Heart left ventricle (tissue), 16 donors: Measurements from ENCODE around the gene MEG3. TPM values are rescaled to one million over a fixed set of nuclear protein-coding genes. Genes with fewer than 3 reads are reported as not detected.

ENCODE experiments used
- ATAC-seq, 4 donors: fragments of 200-7000 bp; cut with Tn5 transposase; one replicate each; pipeline ENCODE4 v1.9.1; 2020 to 2022; ENCODE audit warnings: moderate library complexity in 4 of 4, mild to moderate bottlenecking in 3 of 4, moderate number of reproducible peaks in 1 of 4
- DNase-seq, 5 donors: peaks; one replicate each; pipeline ENCODE4 v3.0.0-alpha.2; 2020
- H3K27ac ChIP-seq, 12 donors: fragments of 200-600 bp; sonication (generic) in 4 of 12; one replicate each; pipeline versions ENCODE4 v1.5.0 to v1.8.0; 2016 to 2022; ENCODE audit warnings: mild to moderate bottlenecking in 2 of 12
- H3K27me3 ChIP-seq, 9 donors: fragments of 200-600 bp; sonication (generic) in 2 of 9; one replicate each; pipeline versions ENCODE4 v1.5.1 to v1.8.0; 2016 to 2022; ENCODE audit warnings: mild to moderate bottlenecking in 3 of 9
- H3K36me3 ChIP-seq, 9 donors: fragments of 200-600 bp; sonication (generic) in 2 of 9; one replicate each; pipeline versions ENCODE4 v1.5.0 to v1.8.0; 2018 to 2022; ENCODE audit warnings: mild to moderate bottlenecking in 2 of 9
- H3K4me1 ChIP-seq, 12 donors: fragments of 200-600 bp; sonication (generic) in 4 of 12; one replicate each; pipeline versions ENCODE4 v1.5.0 to v1.8.0; 2016 to 2022; ENCODE audit warnings: mild to moderate bottlenecking in 3 of 12
- H3K4me3 ChIP-seq, 12 donors: fragments of 200-600 bp; sonication (generic) in 4 of 12; one replicate each; pipeline versions ENCODE4 v1.5.0 to v1.8.0; 2017 to 2022; ENCODE audit warnings: mild to moderate bottlenecking in 9 of 12, moderate library complexity in 4 of 12
- H3K9me3 ChIP-seq, 12 donors: fragments of 200-600 bp; sonication (generic) in 4 of 12; one replicate each; pipeline versions ENCODE4 v1.5.0 to v1.8.0; 2016 to 2022; ENCODE audit warnings: mild to moderate bottlenecking in 1 of 12
- POLR2A ChIP-seq, 2 donors: fragments of 450-650 bp; IDR thresholded peaks; one replicate each; pipeline ENCODE4 v1.6.1; 2017; ENCODE audit warnings: antibody characterized with exemption in 2 of 2, mild to moderate bottlenecking in 2 of 2, moderate library complexity in 2 of 2
- WGBS, 4 donors: extraction: QIAGEN DNeasy Blood & Tissue Kit in 2 of 4; methylation state at CpG; one replicate each; pipeline versions ENCODE4 v1.1.5 to v1.1.7; 2013 to 2018; 5-methylcytosine and 5-hydroxymethylcytosine counted together
- intact Hi-C, 10 donors: fragments of 100-400 bp; cut with DNase I; formaldehyde crosslinking; loops; one replicate each; pipeline versions ENCODE4 v1.11.1 to v1.14.2; 2022
- polyA plus RNA-seq, 2 donors: library from polyadenylated mRNA; stranded (reverse); fragments of 200-250 nt; gene quantifications; one replicate each; pipeline ENCODE4 v1.2.3, GENCODE V29; 2013
- total RNA-seq, 9 donors: library from RNA; depleted of rRNA in 2 of 9; stranded (reverse); fragments of >200 nt in 2 of 9; fragmentation: NEBNext Ultra II Directional in 3 of 9; extraction: Animal tissue kit (Norgen Biotek cat#: 25700) in 3 of 9; gene quantifications; one replicate each; pipeline versions ENCODE4 v1.1.0 to v1.2.4, GENCODE V29; 2016 to 2023
- TF ChIP-seq, protein P1 (sequence below), 12 donors: fragments of 200-600 bp; sonication (generic) in 4 of 12; IDR thresholded peaks; one replicate each; pipeline versions ENCODE4 v1.5.0 to v1.8.0; 2018 to 2022; ENCODE audit warnings: antibody characterized with exemption in 12 of 12, mild to moderate bottlenecking in 5 of 12
- donor health status: ischemic (EF 13 %, LVEDD 7.1; RV severe dilation, severe dysfunction).
- donor health status: healthy with polysubstance abuse.
- donor health status: DM: no; HTN: yes; CAD: no.
- donor health status: DM: no; HTN: no; CAD: no.
- donor health status: ischemic (EF 25% LVEDD 6.9; RV normal size, moderate dysfunction).
- donor health status: ischemic (EF 25% LVEDD 5.7; RV mildly dilated, moderate dysfunction).
- donor health status: healthy.
- donor health status: DM: yes; HTN: yes; CAD: no.
- donor health status: ischemic (EF 35%, LVEDD 5.7; RV mildly dilated, moderate dysfunction).
- donor health status: nonischemic (EF 11% LVEDD 7.7; RV severe dilation, severe dysfunction).
- donor health status: DM: yes; HTN: yes; CAD: no.
- donor health status: PGD.
- donor health status: ischemic (EF 29% LVEDD 5.4; RV normal size, mild dysfunction).
- donor health status: nonischemic (EF 23%, LVEDD 6.1; RV moderate dilation, normal function).

MEG3 gene
- total and polyA plus RNA-seq, 11 donors = 3.6 to 37.7 (median 9.9) TPM

DNA sequence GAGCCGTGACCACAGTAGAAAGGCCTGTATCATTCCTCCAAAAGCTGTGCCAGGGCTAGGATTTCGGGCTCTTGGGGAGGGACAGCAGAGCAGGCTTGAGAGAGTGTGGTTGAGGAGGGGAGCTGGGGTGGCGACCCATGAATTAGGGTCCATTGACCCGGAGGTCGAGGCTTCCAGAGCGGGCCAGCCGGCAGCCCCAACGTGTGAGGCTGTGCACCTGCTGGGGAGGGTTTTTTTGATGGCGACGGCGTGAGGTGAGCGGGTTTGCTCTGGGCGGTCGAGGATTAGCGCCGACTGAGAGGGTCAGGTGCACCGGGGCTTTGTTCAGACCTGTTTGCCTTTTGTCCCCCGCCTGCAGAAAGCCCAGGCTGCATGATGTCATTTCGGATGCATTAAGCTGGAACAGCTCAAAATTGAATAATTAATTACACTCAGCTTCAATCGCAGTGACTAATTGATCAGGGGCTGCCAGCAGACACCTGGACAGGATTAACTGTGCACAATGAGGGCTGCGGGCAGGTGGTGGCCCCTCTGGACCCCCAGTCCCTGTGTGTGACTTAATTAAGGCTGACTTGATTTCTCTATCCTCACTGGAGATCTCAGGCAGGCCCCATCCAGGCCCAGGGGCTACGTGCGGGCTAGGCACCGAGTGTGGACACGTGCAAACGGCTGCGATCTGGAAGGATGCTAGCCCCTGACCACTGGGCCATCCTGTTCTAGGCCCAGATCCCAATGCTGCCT, 42.1 kb upstream of the MEG3 start:
- Histone ChIP-seq H3K4me1 (no peaks in the 10 kb centered on the region), H3K4me3 (no peak overlapping the region), H3K36me3 (no peaks in the 10 kb centered on the region), H3K27me3 (peaks cover 0 to 25% (median 0%) of the 10 kb centered on the region in 9 donors), H3K9me3 (no peaks in the 10 kb centered on the region), H3K27ac (no peak overlapping the region)
- WGBS, 4 donors = 91 to 95% (median 93%) methylated on average over 22 to 27 of the region's 27 CpGs
- DNase-seq (peak in 3 of 5 donors; percentile 5 to 27 (median 9)), ATAC-seq (no peak)
- no peak for TF ChIP-seq POLR2A (IDR thresholded peaks at IDR 0.05)
- TF ChIP-seq, protein P1, sequence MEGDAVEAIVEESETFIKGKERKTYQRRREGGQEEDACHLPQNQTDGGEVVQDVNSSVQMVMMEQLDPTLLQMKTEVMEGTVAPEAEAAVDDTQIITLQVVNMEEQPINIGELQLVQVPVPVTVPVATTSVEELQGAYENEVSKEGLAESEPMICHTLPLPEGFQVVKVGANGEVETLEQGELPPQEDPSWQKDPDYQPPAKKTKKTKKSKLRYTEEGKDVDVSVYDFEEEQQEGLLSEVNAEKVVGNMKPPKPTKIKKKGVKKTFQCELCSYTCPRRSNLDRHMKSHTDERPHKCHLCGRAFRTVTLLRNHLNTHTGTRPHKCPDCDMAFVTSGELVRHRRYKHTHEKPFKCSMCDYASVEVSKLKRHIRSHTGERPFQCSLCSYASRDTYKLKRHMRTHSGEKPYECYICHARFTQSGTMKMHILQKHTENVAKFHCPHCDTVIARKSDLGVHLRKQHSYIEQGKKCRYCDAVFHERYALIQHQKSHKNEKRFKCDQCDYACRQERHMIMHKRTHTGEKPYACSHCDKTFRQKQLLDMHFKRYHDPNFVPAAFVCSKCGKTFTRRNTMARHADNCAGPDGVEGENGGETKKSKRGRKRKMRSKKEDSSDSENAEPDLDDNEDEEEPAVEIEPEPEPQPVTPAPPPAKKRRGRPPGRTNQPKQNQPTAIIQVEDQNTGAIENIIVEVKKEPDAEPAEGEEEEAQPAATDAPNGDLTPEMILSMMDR (IDR thresholded peaks at IDR 0.05) = no peak
- intact Hi-C loops = no loop called here

DNA sequence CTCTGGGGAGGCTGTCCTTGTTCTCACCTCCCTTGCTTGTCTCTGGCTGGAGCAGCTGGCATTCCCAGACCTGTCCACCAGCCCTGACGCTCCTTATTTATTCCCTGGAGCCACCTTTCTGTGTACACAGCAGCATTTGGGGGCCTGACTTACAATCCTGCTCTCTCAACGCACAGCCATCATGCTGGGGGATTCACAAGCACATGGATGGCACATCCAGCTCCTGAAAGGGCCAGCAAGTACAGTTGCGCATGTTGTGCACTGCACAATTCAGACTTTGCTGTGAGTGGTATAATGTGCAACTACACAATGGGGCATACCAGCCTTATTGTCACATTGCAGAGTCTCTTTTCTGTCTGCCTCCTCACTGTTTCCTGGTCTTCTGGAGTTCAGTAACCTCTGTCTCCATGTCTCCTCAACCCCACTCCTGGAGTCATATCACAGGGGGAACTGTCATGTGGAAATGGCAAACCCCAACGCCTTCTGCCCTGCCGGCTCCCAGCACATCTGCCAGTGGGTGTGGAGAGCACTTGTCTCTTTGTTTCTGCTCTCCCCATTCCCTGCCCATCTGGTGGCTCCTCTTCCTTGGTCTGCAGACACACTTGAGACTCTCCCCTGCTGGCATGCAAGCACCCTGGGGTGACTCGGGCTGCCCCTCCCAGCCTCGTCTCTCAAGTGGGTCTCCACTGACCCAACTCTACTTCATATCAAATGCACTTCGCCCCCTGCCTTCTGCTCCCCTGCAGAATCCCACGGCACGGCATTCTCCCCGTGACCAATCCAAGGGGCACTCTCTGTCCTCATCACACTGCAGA, 41.2 kb upstream of the MEG3 start:
- DNase-seq (peak in 2 of 5 donors; percentile 17 to 28), ATAC-seq (no peak)
- TF ChIP-seq, protein P1 (IDR thresholded peaks at IDR 0.05) = no peak
- no peak for TF ChIP-seq POLR2A (IDR thresholded peaks at IDR 0.05)
- H3K27ac ChIP-seq = no peak overlapping the region
- no peaks in the 10 kb centered on the region for H3K4me1 ChIP-seq
- H3K27me3 ChIP-seq = peaks cover 0 to 32% (median 0%) of the 10 kb centered on the region in 9 donors
- H3K36me3 ChIP-seq = no peaks in the 10 kb centered on the region
- no peak overlapping the region for H3K4me3 ChIP-seq
- H3K9me3 ChIP-seq = no peaks in the 10 kb centered on the region
- 88 to 94% (median 91%) methylated on average over 11 of the region's 11 CpGs for WGBS, 4 donors
- intact Hi-C loops = no loop called here

DNA sequence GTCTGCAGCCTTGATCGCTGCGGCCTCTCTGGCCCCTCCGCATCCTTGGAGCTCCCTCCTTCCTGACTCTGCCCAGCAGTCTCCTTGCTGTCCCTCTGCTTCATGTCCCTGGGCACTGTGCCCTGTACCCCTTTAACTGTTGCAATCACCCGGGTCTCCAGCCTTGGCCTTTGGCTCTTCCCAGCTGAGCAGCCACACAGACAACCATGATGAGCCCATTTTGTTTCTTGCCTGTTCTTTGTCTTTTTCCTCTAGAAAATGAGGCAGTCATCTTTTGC, 40.6 kb upstream of the MEG3 start:
- TF ChIP-seq, protein P1 (IDR thresholded peaks at IDR 0.05) = no peak
- no peak for TF ChIP-seq POLR2A (IDR thresholded peaks at IDR 0.05)
- no peaks in the 10 kb centered on the region for H3K4me1 ChIP-seq
- WGBS, 4 donors = 89 to 96% (median 94%) methylated on average over 4 of the region's 4 CpGs
- H3K27me3 ChIP-seq = peaks cover 0 to 38% (median 2%) of the 10 kb centered on the region in 9 donors
- H3K9me3 ChIP-seq = no peaks in the 10 kb centered on the region
- no peak overlapping the region for H3K27ac ChIP-seq
- no peak for ATAC-seq
- no peak overlapping the region for H3K4me3 ChIP-seq
- peak in 3 of 5 donors; percentile 2 to 24 (median 8) for DNase-seq
- H3K36me3 ChIP-seq = no peaks in the 10 kb centered on the region
- intact Hi-C loops = no loop called here

DNA sequence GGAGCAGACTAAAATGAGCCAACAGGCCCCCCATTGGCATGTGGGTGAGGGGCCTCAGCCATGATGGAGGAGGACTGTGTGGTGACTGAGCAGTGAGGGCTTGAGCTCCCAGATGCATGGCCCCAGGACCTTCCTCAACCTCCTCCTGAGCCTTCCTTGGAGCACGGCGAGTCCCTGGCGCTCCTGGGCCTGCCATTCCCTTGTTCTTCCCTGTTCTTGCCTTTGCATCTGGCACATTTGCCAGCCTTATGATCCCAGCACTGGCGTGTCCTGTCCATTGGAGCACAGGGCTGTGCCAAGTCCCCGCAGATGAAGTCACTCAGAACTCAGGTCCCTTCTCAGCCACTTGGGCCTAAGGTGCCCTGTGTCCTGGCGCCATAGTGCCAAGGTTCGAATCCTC, 40.3 kb upstream of the MEG3 start:
- peaks cover 0 to 41% (median 3%) of the 10 kb centered on the region in 9 donors for H3K27me3 ChIP-seq
- DNase-seq = peak in 3 of 5 donors; percentile 7 to 16 (median 11)
- WGBS, 4 donors = 92 to 95% (median 94%) methylated on average over 7 of the region's 7 CpGs
- H3K36me3 ChIP-seq = no peaks in the 10 kb centered on the region
- intact Hi-C loops = no loop called here
- no peak for ATAC-seq
- H3K27ac ChIP-seq = no peak overlapping the region
- H3K4me1 ChIP-seq = no peaks in the 10 kb centered on the region
- TF ChIP-seq POLR2A (IDR thresholded peaks at IDR 0.05) = no peak
- TF ChIP-seq, protein P1 (IDR thresholded peaks at IDR 0.05) = no peak
- no peaks in the 10 kb centered on the region for H3K9me3 ChIP-seq
- no peak overlapping the region for H3K4me3 ChIP-seq
